Neural cell (in vitro differentiated cells): Measurements from ENCODE around the gene C10orf105.

Source experiments
- CTCF ChIP-seq: fragments of 450-650 bp; IDR thresholded peaks from 2 replicates; pipeline ENCODE4 v1.5.1; 2014; ENCODE audit warnings: antibody characterized with exemption, mild to moderate bottlenecking, moderate library complexity; ENCODE audit not compliant: poor library complexity, severe bottlenecking
- POLR2AphosphoS5 ChIP-seq: IDR thresholded peaks from 2 replicates; pipeline ENCODE4 v1.6.1; 2012
- SMC3 ChIP-seq: fragments of 450-650 bp; conservative IDR thresholded peaks from 2 replicates; pipeline ENCODE4 v1.6.1; 2014; ENCODE audit warnings: antibody characterized with exemption, mild to moderate bottlenecking, moderate library complexity; ENCODE audit not compliant: poor library complexity

GRCh38 chr10:71719464-71720201, at the start of gene C10orf105:
- TF ChIP-seq SMC3 (no peak), CTCF (no peak), POLR2AphosphoS5 (no peak)
